KOPT-K1 (cell line): ENCODE measurements around the gene TRIP11.
A peak's percentile ranks its signal among the peaks of the same experiment; 100 is the strongest.
"Not testable (repeated sequence)": the region's sequence is repeated elsewhere in the genome, so short reads cannot be mapped to it uniquely, and the experiment has no call there.

Experiments
- H3K27ac ChIP-seq: fragments of 200-600 bp; sonication (generic); 2 replicates; pipeline ENCODE4 v1.5.1; 2016; ENCODE audit warnings: antibody characterized with exemption, mild to moderate bottlenecking, low read depth, low read length; ENCODE audit not compliant: poor library complexity, severe bottlenecking
- H3K36me3 ChIP-seq: fragments of 200-600 bp; sonication (generic); 2 replicates; pipeline ENCODE4 v1.5.1; 2017; ENCODE audit warnings: antibody characterized with exemption, mild to moderate bottlenecking, low read length, moderate library complexity; ENCODE audit not compliant: insufficient read depth
- H3K9me3 ChIP-seq: fragments of 200-600 bp; sonication (generic); 2 replicates; pipeline ENCODE4 v1.5.1; 2017; ENCODE audit warnings: antibody characterized with exemption, low read length, mild to moderate bottlenecking; ENCODE audit not compliant: insufficient read depth, poor library complexity, severe bottlenecking

The TRIP11 gene

DNA sequence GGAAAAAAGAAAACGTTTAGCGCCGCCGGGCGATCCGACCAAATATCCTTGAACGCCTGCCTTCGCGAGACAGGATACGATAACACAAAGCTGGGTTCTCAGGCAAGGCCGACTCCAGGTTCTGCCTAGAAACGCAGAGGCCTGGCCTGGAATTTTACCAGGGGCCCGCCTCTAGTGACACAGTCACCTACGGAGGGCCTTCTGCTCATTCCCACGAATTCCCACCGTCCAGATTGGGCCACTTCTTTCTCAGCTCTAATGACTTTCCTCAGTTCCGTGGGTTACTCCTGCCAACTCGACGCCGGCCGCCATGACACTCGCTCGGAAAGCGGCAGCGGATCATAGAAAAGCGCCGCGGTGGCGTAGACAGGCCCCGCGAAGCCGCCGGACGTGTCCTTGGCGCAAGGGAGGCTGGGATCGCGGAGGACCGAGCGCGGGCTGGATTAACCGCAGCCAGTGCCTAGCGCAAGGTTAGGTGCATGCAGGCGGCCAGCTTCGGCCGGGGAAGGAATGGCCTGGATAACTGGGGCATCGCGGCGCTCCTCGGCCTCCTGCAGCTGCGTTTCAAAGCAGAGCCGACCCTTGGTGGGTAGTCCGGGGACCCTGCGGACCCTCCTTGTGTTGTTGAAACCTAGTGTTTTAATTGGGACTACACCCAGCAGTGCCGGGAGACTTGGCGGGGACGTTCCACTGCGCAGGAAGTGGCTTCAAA, at the start of gene TRIP11:
TSS of gene TRIP11 (minus strand) at position 341 of the 712 bp plus-strand sequence. CDS start 374 bp downstream, outside the sequence.
- Histone ChIP-seq H3K27ac (peak within 1 kb of the TSS; percentile 87), H3K9me3 (no peaks in the 10 kb centered on the region), H3K36me3 (peaks cover 9% of the 10 kb centered on the region; the same call in 1 of the 2 replicates)

DNA sequence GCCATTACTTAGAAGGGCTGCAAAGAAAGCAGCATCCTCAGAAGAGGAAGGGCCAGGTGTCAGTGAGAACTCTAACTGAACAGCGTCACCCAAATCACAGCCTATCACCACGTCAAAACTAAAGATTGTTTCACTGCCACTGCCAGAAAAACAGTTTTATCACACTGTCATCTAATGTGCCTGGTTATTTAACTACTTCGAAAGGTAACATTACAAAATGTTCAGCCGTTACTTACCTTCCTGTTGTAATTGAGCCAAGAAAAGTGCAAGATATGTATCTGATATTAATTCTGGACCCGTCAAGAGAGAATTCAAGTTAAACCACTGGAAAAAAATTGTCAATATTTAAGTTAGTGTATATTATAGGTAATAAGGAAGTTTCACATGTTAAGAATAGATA, 48.6 kb upstream of the TRIP11 start:
- no peak overlapping the region for H3K27ac ChIP-seq
- H3K36me3 ChIP-seq, result peaks cover 84% of the 10 kb centered on the region
- H3K9me3 ChIP-seq, result no peaks in the 10 kb centered on the region

DNA sequence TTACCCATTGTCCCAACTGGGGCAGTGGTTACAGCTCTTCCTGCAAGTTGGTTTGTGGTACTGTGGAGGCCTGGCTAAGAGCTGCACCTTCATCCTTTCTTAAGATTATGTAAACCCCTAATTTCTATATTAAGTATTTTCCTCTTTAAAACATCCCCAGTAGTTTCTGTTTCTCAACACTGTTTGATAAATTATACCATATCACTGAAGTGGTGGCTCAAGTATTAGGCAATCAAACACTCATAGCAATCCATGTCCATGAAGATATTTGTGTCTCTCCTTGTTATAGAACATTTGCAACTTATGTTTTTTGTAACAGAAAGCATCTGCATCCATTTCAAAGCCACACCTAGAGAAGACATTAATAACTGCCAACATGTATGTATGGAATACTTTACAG, 34.7 kb upstream of the TRIP11 start:
- Histone ChIP-seq H3K27ac (no peak overlapping the region), H3K36me3 (peaks cover 72% of the 10 kb centered on the region)

DNA sequence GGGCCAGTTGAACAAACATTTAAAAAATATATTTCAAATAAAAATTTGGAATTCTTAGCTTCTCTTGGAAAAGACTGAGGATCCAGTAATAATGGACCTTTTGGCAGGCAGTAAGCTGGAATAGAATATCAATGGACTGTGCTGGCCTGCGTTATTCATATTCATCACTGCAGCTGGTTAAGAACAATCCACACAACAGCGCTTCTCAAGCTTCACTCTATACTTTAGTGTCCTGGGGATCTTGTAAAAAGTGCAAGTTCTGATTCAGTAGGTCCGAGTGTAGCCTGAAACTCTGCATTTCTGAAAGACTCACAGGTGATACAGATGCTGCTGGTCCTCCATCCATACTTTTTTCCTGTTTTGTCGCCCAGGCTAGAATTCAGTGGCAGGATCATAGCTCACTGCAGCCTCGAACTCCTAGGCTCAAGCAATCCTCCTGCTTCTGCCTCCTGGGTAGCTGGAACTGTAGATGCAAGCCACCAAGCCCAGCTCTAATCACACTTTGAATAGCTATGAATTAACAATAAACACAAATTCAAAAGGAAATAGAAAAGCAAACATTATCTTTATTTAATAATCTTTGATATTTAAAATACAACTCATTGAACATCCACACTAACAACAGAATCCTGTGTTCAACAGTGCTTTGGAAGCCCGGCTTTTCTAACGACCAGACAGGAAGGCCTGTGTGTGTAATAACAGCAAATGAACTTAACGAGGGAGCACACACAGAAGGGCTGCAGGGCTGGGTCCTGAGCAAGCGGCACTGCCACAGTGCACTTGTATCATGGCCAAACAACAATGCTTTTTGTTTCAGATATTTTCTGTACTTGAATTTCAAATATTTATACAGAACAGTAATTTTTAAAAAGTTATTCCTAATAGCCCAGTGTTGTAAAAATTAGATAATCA, 18.4 kb upstream of the TRIP11 start:
- H3K9me3 ChIP-seq, result no peaks in the 10 kb centered on the region
- H3K36me3 ChIP-seq, result peaks cover 2% of the 10 kb centered on the region
- no peak overlapping the region for H3K27ac ChIP-seq

More for the DNA sequence above, 34.7 kb upstream of the TRIP11 start:
- H3K9me3 ChIP-seq, result no peaks in the 10 kb centered on the region

GRCh38 chr14:92049781-92050180, 9.9 kb upstream of the TRIP11 start:
- Histone ChIP-seq H3K27ac (no peak overlapping the region), H3K9me3 (no peaks in the 10 kb centered on the region), H3K36me3 (no peaks in the 10 kb centered on the region)

GRCh38 chr14:92049221-92049620, 9.4 kb upstream of the TRIP11 start:
- not testable (repeated sequence) for H3K36me3 ChIP-seq, H3K27ac ChIP-seq, H3K9me3 ChIP-seq

- not testable (repeated sequence) for H3K27ac ChIP-seq, H3K9me3 ChIP-seq, H3K36me3 ChIP-seq
These were observed 6.0 kb upstream of the TRIP11 start for GRCh38 chr14:92045904-92046303.

DNA sequence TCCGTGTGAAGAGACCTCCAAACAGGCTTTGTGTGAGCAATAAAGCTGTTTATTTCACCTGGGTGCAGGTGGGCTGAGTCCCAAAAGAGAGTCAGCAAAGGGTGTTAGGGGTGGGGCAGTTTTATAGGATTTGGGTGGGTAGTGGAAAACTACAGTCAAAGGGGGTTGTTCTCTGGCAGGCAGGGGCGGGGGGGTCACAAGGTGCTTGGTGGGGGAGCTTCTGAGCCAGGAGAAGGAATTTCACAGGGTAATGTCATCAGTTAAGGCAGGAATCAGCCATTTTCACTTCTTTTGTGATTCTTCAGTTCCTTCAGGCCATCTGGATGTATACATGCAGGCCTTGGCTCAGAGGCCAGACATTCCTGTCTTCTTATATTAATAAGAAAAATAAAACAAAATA, 1.9 kb upstream of the TRIP11 start:
- H3K36me3 ChIP-seq, H3K27ac ChIP-seq, H3K9me3 ChIP-seq: not testable (repeated sequence)

DNA sequence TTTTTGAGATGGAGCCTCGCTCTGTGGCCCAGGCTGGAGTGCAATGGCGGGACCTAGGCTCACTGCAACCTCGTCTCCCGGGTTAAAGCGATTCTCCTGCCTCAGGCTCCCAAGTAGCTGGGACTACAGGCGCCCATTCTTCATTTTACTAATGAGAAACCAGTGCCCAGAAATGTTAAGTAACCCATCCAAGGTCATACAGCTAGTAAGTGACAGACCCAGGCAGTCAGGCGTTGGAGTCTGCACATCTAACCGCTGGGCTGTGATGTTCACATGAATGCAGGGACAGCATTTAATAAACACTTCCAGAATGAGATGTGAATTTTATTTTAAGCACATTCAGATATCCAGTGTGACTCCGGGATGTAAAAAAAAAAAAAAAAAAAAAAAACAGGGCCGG, 1.3 kb upstream of the TRIP11 start:
- Histone ChIP-seq H3K27ac (peak overlapping the region; percentile 87), H3K9me3 (no peaks in the 10 kb centered on the region), H3K36me3 (peaks cover 9% of the 10 kb centered on the region; the same call in 1 of the 2 replicates)

DNA sequence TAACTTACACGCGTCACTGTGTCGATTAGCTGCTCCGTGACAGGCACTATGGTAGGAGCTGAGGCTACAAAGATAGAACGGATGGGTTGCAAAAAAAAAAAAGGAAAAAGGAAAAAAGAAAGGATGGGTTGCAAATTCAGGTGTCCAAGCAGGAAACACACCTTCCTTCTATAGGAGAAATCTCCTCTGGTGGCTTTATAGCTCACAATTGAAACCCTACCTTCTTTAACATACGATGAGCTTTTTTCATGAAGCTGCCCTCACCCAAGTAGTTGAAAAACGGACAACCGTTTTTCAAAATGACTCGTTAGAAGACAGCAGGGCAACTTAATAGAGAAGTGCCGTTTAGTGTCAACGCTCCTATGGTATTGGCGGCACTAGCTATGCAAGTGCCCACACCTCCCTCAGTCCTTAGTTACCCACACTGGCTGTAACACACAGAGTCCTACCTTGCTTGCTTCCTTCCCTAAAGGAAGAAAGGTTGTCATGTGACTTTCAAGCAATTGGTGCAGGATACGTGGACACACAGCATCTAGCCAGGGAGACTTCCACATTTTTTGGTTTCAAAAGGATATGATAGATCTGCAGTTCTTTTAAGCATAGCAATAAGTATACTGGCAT, 682 bp upstream of the TRIP11 start:
- Histone ChIP-seq H3K9me3 (no peaks in the 10 kb centered on the region), H3K27ac (peak overlapping the region; percentile 87), H3K36me3 (peaks cover 9% of the 10 kb centered on the region; the same call in 1 of the 2 replicates)

GRCh38 chr14:92039063-92039718, 668 bp downstream of the TRIP11 start:
- Histone ChIP-seq H3K9me3 (no peaks in the 10 kb centered on the region), H3K36me3 (peaks cover 12% of the 10 kb centered on the region; the same call in 1 of the 2 replicates), H3K27ac (peak overlapping the region; percentile 87)

DNA sequence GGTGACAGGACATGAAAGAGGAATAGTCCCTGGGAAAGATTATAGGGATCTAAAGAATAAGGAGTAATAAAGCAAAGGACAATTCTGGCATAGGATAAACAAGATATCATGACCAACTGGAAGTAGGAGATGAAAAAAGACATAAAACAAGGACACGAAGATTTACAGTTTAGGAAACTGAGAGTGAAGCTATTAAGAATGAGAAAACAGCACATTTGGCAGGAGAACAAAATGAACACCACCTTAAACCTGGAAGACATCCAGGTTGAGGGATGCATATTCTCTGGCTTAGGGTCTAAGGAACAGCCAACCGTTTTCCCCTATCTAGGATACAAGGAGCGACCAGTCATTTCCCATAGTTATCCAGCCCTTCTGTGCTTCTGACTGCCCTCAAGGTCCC, 1.9 kb downstream of the TRIP11 start:
- Histone ChIP-seq H3K36me3 (peaks cover 12% of the 10 kb centered on the region), H3K27ac (no peak overlapping the region), H3K9me3 (no peaks in the 10 kb centered on the region)

- Histone ChIP-seq H3K36me3 (peaks cover 23% of the 10 kb centered on the region), H3K27ac (no peak overlapping the region), H3K9me3 (no peaks in the 10 kb centered on the region)
These were observed 4.0 kb downstream of the TRIP11 start for GRCh38 chr14:92035890-92036289.

GRCh38 chr14:92033906-92034687, 5.8 kb downstream of the TRIP11 start:
- Histone ChIP-seq H3K9me3 (no peaks in the 10 kb centered on the region), H3K27ac (no peak overlapping the region), H3K36me3 (peaks cover 36% of the 10 kb centered on the region)
